Cardiac fibroblast (primary cell): ENCODE measurements around the gene CAMTA1.
A peak's percentile ranks its signal among the peaks of the same experiment; 100 is the strongest.

Experiments
- DNase-seq, 2 donors: peaks; one replicate each; pipeline versions ENCODE4 v3.0.0 to v3.0.0-alpha.2; 2010; ENCODE audit warnings: low read depth in 2 of 2
- H3K4me3 ChIP-seq, 2 donors: replicated peaks in 1 of 2; 1 replicate in 1 of 2; 2 replicates in 1 of 2; pipeline ENCODE4 v1.5.1; 2011; ENCODE audit warnings: low read depth in 2 of 2, low read length in 2 of 2, mild to moderate bottlenecking in 2 of 2, moderate library complexity in 1 of 2
- TF ChIP-seq, protein P1 (sequence below): IDR thresholded peaks from one replicate; pipeline ENCODE4 v1.5.1; 2011; ENCODE audit warnings: low read depth, mild to moderate bottlenecking, low read length, inconsistent platforms

The CAMTA1 gene

DNA sequence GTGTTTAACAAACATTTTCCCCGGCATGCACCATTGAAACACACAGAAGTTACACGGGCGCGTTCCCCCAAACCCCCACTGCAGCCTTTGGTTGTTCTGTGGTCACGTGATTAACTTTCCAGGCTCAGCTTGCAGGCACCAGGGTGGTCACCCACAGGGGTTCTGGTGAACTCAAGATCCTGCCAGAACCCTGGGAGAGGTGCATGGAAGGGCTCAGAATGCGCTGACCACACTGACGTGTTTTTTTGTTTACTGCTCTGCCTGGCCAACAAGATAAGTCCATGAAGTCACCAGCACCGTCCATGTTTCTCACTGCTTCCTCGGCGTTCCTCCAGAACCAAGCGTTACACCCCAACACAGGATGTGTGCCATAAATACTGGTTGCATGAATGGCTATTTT is 756.4 kb downstream of the CAMTA1 start:
- no peak overlapping the region for H3K4me3 ChIP-seq
- TF ChIP-seq, protein P1, sequence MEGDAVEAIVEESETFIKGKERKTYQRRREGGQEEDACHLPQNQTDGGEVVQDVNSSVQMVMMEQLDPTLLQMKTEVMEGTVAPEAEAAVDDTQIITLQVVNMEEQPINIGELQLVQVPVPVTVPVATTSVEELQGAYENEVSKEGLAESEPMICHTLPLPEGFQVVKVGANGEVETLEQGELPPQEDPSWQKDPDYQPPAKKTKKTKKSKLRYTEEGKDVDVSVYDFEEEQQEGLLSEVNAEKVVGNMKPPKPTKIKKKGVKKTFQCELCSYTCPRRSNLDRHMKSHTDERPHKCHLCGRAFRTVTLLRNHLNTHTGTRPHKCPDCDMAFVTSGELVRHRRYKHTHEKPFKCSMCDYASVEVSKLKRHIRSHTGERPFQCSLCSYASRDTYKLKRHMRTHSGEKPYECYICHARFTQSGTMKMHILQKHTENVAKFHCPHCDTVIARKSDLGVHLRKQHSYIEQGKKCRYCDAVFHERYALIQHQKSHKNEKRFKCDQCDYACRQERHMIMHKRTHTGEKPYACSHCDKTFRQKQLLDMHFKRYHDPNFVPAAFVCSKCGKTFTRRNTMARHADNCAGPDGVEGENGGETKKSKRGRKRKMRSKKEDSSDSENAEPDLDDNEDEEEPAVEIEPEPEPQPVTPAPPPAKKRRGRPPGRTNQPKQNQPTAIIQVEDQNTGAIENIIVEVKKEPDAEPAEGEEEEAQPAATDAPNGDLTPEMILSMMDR = no peak
- peak in 1 of 2 donors; percentile 54 for DNase-seq

DNA sequence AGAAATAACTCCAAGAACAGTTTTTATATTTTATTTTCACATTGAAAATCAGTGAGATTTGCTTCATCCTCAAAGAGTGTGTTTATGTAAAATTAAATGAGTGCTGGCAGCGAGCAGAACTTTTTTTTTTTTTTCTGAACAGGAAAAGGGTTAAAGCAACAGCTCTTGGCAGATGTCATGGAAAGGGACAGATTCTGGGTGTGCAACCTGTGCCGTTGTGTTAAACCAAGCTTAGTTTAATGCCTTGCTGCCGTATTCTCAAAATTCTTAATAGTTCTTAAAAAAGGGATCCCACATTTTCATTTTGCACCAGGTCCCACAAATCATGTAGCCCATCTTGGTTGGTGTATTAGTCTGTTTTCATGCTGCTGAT is 758.5 kb downstream of the CAMTA1 start:
- TF ChIP-seq, protein P1 = no peak
- DNase-seq = no peak
- H3K4me3 ChIP-seq = no peak overlapping the region

DNA sequence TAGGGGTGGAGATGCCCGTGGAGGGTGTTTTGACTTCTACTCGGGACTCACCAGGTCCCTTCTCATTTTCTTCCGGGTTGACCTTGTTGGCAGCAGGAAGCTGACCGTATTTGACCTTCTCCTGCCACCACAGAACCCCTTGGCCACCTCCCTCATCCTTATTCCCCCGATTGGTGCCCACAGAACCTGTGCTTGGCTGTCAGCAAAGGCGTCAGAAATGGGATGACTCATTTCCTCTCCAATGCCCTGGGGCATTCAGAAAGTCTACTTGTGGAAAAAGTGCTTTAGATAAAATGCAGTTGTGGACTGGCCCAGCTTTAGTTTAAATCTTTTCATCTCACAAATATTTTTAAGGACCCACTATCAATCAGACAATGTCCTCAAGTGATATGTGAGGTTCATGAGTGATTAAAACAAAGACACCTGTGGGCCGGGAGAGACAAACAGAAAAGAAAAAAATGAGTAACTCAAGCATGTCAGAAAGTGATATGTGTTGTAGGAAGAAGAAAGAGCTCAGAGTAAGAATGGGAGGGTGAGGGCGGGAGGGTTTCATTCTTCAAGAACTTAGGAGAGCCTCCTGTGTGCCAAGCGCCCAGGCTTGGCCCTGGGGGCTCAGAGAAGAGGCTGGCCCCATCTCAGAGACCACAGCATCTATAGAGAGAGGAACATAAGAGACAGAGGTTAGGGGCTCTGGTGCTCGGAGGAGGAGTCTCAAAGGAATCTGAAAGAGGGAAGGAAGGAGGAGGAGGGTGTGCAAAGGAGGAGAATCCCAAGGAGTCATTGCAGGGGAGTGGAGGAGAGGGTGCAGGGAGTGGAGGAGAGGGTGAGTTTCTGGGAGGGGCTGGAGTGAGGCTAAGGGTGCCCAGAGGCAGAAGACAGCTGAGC is 764.3 kb downstream of the CAMTA1 start:
- H3K4me3 ChIP-seq = no peak overlapping the region

DNA sequence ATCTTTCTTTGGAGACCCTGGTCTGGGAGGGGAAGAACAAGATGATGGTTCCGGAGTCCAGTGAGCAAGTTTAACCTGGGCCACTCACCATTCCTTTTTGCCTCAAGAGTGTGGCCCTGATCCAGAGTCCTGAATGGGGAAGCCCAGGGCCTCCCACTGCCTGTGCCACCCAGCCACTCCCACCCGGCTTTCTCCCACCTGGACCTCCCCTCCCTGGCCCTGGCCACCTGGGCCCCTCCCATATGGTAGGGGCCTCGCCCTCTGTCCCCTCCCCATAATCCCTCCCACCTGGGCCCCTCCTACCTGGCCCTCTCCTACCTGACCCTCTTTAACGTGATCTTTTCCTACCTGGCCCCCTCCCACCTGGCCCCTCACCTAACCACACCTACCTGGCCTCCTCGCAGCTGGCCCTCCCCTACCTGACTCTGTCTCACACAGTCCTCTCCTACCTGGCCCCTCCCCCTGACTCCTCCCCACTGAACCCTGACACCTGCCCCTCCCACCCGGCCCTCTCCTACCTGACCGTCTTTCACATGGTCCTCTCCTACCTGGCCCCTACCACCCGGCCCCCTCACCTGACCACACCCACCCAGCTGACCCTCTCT is 765.1 kb downstream of the CAMTA1 start:
- TF ChIP-seq, protein P1 = no peak
- no peak for DNase-seq
- no peak overlapping the region for H3K4me3 ChIP-seq

More for the DNA sequence above, 764.3 kb downstream of the CAMTA1 start:
- peak; percentile 62 to 66 for DNase-seq
- TF ChIP-seq, protein P1 = no peak

DNA sequence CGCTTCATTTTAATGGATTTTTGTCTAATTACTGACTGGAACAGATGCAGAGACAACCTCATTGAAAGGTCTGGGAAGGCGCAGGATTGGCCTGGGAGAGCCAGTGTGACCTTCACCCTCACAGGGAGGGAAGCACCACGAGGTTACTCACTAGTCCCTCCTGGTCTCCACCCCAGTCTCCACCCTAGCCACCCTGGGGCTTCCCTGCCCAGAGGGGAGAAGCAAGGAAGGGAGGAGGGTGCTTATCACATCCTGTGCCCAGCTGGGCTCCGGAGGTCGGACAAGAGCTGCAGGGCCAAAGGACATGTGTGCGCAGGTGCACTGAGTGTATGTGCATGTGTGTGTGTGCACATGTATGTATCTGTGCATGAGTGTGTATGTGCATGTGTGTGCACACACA is 765.7 kb downstream of the CAMTA1 start:
- H3K4me3 ChIP-seq = no peak overlapping the region
- DNase-seq = no peak
- TF ChIP-seq, protein P1 = no peak

DNA sequence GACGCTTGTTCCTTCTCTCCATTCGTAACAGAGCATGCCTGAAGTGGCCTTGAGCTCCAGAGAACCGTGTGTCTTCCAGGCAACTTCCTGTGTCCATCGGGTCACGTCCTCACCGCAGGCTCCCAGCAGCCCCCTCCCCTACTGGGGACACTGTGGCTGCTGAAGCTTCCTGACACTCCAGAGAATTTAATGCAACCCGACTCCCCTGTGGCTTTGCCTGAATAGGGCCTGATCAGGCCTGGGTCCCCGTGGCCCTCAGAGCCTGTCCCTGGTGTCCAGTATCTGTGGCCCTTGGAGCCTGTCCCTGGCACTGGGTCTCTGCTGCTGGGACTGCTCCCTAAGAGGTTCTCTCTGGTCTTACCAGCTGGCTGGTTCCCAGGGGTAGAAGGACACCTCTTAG is 766.2 kb downstream of the CAMTA1 start:
- H3K4me3 ChIP-seq = no peak overlapping the region
- TF ChIP-seq, protein P1 = no peak
- DNase-seq = no peak
